Measurements from ENCODE around the gene TYW3. TPM values are rescaled to one million over a fixed set of nuclear protein-coding genes. Genes with fewer than 3 reads are reported as not detected.
A peak's percentile ranks its signal among the peaks of the same experiment; 100 is the strongest.
"Not testable (repeated sequence)": the region's sequence is repeated elsewhere in the genome, so short reads cannot be mapped to it uniquely, and the experiment has no call there.

TYW3 gene
- total and polyA plus RNA-seq, 4 donors: 16.3 to 26.4 (median 18.8) TPM

DNA sequence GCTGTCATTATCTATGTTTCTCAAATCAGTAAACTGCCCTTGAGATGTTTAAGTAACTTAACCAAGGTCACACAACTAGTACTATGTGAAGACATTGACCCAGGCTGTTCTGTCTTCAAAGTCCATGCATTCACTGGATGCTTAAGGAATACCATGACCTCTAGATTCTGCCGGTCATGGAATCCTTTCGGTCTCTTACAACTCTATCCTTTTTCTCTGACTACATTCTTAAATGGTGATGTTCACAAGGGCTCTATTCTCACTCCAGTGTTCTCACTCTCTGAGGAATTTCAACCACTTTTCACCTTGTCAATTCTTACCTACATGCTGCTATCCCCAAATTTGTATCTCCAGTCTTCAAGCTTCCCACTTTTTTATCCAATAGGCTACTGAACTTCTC is 15.3 kb upstream of the TYW3 start:
- Histone ChIP-seq H3K27ac (ENCODE audit: low read depth in 1 of 2, low read length in 2 of 2) (no peak overlapping the region), H3K4me3 (ENCODE audit: low read length in 2 of 2) (no peak overlapping the region), H3K4me1 (ENCODE audit: control insufficient read depth in 1 of 2, insufficient read depth in 2 of 2, low read length in 2 of 2) (no peaks in the 10 kb centered on the region), H3K9me3 (ENCODE audit: control insufficient read depth, low read length) (no peaks in the 10 kb centered on the region), H3K27me3 (ENCODE audit: control insufficient read depth in 1 of 2, insufficient read depth in 2 of 2, low read length in 1 of 2) (no peaks in the 10 kb centered on the region), H3K36me3 (ENCODE audit: control insufficient read depth in 1 of 2, insufficient read depth in 2 of 2, low read length in 1 of 2) (peaks cover 9 to 10% of the 10 kb centered on the region in 2 donors)
- intact Hi-C loops (cut with DNase I): no loop called here
- ATAC-seq (ENCODE audit: low FRiP score): no peak
- no peak for DNase-seq
- 96 to 97% methylated on average over 2 of the region's 2 CpGs for WGBS, 2 donors

DNA sequence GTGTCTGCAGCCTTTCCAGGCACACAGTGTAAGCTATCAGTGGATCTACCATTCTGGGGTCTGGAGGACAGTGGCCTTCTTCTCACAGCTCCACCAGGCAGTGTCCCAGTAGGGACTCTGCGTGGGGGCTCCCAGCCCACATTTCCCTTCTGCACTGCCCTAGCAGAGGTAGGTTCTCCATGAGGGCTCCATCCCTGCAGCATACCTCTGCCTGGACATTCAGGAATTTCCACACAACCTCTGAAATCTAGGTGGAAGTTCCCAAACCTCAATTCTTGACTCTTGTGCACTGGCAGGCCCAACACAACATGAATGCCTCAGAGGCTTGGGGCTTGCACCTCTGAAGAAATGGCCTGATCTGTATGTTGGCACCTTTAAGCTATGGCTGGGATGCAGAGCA is 6.9 kb upstream of the TYW3 start:
- H3K4me1 ChIP-seq (ENCODE audit: control insufficient read depth in 1 of 2, insufficient read depth in 2 of 2, low read length in 2 of 2): peaks cover 0 to 4% of the 10 kb centered on the region in 2 donors
- ATAC-seq (ENCODE audit: low FRiP score) (no peak), DNase-seq (no peak)
- intact Hi-C loops (cut with DNase I): no loop called here
- no peaks in the 10 kb centered on the region for H3K9me3 ChIP-seq (ENCODE audit: control insufficient read depth, low read length)
- H3K27me3 ChIP-seq (ENCODE audit: control insufficient read depth in 1 of 2, insufficient read depth in 2 of 2, low read length in 1 of 2): no peaks in the 10 kb centered on the region
- H3K27ac ChIP-seq (ENCODE audit: low read depth in 1 of 2, low read length in 2 of 2): no peak overlapping the region
- 100% methylated on average over 1 of the region's 1 CpG for WGBS, 2 donors
- peaks cover 6% of the 10 kb centered on the region in 2 donors for H3K36me3 ChIP-seq (ENCODE audit: control insufficient read depth in 1 of 2, insufficient read depth in 2 of 2, low read length in 1 of 2)
- H3K4me3 ChIP-seq (ENCODE audit: low read length in 2 of 2): no peak overlapping the region

DNA sequence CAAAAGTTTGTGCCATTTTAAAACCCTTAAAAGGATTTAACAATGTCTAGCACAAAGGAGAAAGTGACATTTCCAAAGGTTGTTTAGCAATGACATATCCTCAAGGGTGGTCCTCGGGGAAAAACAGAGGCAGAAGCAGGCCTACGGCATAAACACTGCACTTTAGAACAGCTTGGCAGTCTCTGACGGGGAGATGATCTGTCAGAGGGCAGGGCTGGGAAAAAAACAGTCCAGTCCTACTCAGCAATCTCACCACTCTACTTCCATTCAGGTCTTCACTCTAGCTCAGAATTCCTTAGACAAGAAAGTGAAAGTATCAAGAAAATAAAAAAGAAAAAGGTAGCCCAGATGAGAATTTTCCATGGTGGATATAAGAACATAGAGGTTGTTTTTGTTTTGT is 4.2 kb upstream of the TYW3 start:
- Histone ChIP-seq H3K27me3 (ENCODE audit: control insufficient read depth in 1 of 2, insufficient read depth in 2 of 2, low read length in 1 of 2) (no peaks in the 10 kb centered on the region), H3K27ac (ENCODE audit: low read depth in 1 of 2, low read length in 2 of 2) (no peak overlapping the region), H3K36me3 (ENCODE audit: control insufficient read depth in 1 of 2, insufficient read depth in 2 of 2, low read length in 1 of 2) (no peaks in the 10 kb centered on the region), H3K4me1 (ENCODE audit: control insufficient read depth in 1 of 2, insufficient read depth in 2 of 2, low read length in 2 of 2) (peaks cover 3 to 9% of the 10 kb centered on the region in 2 donors), H3K9me3 (ENCODE audit: control insufficient read depth, low read length) (no peaks in the 10 kb centered on the region), H3K4me3 (ENCODE audit: low read length in 2 of 2) (no peak overlapping the region)
- intact Hi-C loops (cut with DNase I): no loop called here
- ATAC-seq (ENCODE audit: low FRiP score) (no peak), DNase-seq (no peak)
- WGBS, 2 donors: 46 to 71% methylated on average over 3 of the region's 3 CpGs

DNA sequence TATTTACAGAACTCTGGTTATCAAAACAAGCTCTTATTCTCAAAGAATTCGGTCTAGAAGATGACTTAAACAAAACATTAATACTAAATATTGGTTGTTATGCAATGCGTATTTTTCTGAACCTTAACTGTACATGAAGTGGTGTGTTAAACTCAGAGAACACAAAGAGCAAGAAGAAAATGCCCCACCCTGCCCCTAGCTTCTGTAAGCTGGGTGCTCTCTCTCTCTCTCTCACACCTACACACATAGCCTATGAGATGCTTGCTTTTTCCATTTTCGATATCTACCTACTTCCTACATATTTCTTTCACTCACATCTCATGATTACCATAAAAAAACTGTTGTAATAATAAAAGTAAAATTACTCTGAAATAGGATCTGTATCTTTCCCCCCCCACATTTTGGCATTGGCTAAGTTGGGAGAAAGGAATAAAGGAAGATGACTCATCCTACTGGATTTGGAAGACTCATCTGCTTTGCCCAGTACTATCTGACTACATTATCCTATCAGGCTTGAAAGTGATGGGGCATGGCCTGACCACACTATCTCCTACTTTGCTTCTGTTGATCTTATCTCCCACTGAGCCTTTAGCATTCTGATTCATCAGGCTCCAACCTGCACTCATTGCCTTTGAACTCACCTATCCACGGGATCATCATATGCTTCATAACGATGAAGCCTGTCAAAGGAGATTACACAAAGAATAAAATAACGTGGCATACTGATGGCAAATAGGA is 3.0 kb upstream of the TYW3 start:
- WGBS, 2 donors: 83 to 91% methylated on average over 6 of the region's 6 CpGs
- Histone ChIP-seq H3K4me3 (ENCODE audit: low read length in 2 of 2) (no peak overlapping the region), H3K27me3 (ENCODE audit: control insufficient read depth in 1 of 2, insufficient read depth in 2 of 2, low read length in 1 of 2) (no peaks in the 10 kb centered on the region), H3K36me3 (ENCODE audit: control insufficient read depth in 1 of 2, insufficient read depth in 2 of 2, low read length in 1 of 2) (no peaks in the 10 kb centered on the region), H3K9me3 (ENCODE audit: control insufficient read depth, low read length) (no peaks in the 10 kb centered on the region), H3K27ac (ENCODE audit: low read depth in 1 of 2, low read length in 2 of 2) (no peak overlapping the region), H3K4me1 (ENCODE audit: control insufficient read depth in 1 of 2, insufficient read depth in 2 of 2, low read length in 2 of 2) (peaks cover 8 to 10% of the 10 kb centered on the region in 2 donors)
- intact Hi-C loops (cut with DNase I): loop anchor here in 1 of 2 donors (10.0 kb wide), 1 partner anchor 535 kb away; the partner anchor contains the start of genes FPGT and LRRIQ3
- ATAC-seq (ENCODE audit: low FRiP score) (no peak), DNase-seq (no peak)

DNA sequence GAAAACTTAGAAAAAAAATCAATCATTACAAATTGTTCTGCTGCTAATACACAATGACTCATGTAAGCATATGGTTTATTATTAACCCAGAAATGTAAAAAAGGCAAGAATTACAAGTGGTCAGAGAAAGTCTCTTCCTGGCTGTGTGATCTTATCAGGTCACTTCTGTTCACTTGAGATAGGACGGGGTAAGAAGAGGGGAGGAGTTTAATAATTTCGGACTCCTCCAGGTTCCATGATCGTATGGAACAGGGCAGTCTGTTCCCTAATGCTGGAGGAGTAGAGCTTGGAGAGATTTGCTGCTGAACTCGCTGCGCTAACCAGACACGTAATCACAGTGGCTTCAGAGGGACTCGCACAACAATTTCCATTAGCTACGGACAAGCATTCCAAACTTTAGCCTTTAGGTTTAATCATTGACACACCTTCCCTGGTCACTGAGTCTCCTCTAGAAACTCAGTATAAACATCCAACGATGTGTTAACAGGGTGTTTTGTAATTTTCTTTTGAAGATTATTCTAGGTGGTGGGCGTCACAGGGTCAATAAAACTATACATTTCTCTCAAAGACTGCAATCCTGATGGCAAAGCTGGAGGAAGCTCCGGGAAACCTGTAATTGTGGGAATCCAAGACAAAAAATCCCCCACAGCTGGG is 1.4 kb upstream of the TYW3 start:
- Histone ChIP-seq H3K27me3 (ENCODE audit: control insufficient read depth in 1 of 2, insufficient read depth in 2 of 2, low read length in 1 of 2) (no peaks in the 10 kb centered on the region), H3K4me1 (ENCODE audit: control insufficient read depth in 1 of 2, insufficient read depth in 2 of 2, low read length in 2 of 2) (peaks cover 9 to 10% of the 10 kb centered on the region in 2 donors), H3K36me3 (ENCODE audit: control insufficient read depth in 1 of 2, insufficient read depth in 2 of 2, low read length in 1 of 2) (no peaks in the 10 kb centered on the region), H3K27ac (ENCODE audit: low read depth in 1 of 2, low read length in 2 of 2) (no peak overlapping the region), H3K4me3 (ENCODE audit: low read length in 2 of 2) (peak overlapping the region; percentile 26 to 38), H3K9me3 (ENCODE audit: control insufficient read depth, low read length) (no peaks in the 10 kb centered on the region)
- ATAC-seq (ENCODE audit: low FRiP score) (no peak), DNase-seq (no peak)
- 72 to 79% methylated on average over 11 of the region's 11 CpGs for WGBS, 2 donors
- intact Hi-C loops (cut with DNase I): loop anchor here in 1 of 2 donors (10.0 kb wide), 1 partner anchor 537 kb away; the partner anchor contains the start of genes FPGT and LRRIQ3

DNA sequence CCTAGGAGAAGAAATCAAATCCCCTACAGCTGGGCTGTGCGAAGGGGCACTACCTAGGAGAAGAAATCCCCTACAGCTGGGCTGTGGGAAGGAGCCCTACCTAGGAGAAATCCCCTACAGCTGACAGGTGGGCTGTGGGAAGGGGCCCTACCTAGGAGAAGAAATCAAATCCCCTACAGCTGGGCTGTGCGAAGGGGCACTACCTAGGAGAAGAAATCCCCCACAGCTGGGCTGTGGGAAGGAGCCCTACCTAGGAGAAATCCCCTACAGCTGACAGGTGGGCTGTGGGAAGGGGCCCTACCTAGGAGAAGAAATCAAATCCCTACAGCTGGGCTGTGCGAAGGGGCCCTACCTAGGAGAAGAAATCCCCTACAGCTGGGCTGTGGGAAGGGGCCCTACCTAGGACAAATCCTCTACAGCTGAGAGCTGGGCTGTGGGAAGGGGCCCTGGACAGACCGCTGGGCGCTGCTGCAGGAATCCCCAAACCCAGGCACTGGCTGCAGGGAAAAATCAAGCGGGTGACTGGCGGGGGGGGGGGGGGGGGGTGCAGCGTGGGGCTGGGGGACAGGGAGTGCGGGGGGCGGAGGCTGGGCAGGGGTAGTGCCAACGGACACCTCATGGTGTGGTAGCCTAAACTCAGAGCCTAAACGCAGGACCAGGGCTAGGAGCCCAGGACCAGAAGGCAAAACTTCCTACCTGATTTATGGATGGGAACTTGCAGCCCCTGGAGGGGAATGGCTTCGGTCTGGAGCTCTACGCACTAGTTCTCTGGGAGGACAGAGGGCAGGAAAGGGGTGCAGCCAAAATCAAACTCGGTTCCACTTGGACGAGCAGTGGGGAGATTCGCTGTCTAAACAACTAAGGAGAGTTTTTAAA is 643 bp upstream of the TYW3 start:
- not testable (repeated sequence) for H3K9me3 ChIP-seq (ENCODE audit: control insufficient read depth, low read length); H3K27ac ChIP-seq (ENCODE audit: low read depth in 1 of 2, low read length in 2 of 2); H3K27me3 ChIP-seq (ENCODE audit: control insufficient read depth in 1 of 2, insufficient read depth in 2 of 2, low read length in 1 of 2); H3K36me3 ChIP-seq (ENCODE audit: control insufficient read depth in 1 of 2, insufficient read depth in 2 of 2, low read length in 1 of 2)
- ATAC-seq (ENCODE audit: low FRiP score) (peak; percentile 52), DNase-seq (peak in 1 of 2 donors; percentile 39)
- intact Hi-C loops (cut with DNase I): loop anchor here in 1 of 2 donors (10.0 kb wide), 1 partner anchor 538 kb away; the partner anchor contains the start of genes FPGT and LRRIQ3
- H3K4me3 ChIP-seq (ENCODE audit: low read length in 2 of 2): peak overlapping the region; percentile 68 to 81
- WGBS, 2 donors: 17 to 20% methylated on average over 10 to 17 of the region's 17 CpGs
- H3K4me1 ChIP-seq (ENCODE audit: control insufficient read depth in 1 of 2, insufficient read depth in 2 of 2, low read length in 2 of 2): peaks cover 9 to 10% of the 10 kb centered on the region in 2 donors

DNA sequence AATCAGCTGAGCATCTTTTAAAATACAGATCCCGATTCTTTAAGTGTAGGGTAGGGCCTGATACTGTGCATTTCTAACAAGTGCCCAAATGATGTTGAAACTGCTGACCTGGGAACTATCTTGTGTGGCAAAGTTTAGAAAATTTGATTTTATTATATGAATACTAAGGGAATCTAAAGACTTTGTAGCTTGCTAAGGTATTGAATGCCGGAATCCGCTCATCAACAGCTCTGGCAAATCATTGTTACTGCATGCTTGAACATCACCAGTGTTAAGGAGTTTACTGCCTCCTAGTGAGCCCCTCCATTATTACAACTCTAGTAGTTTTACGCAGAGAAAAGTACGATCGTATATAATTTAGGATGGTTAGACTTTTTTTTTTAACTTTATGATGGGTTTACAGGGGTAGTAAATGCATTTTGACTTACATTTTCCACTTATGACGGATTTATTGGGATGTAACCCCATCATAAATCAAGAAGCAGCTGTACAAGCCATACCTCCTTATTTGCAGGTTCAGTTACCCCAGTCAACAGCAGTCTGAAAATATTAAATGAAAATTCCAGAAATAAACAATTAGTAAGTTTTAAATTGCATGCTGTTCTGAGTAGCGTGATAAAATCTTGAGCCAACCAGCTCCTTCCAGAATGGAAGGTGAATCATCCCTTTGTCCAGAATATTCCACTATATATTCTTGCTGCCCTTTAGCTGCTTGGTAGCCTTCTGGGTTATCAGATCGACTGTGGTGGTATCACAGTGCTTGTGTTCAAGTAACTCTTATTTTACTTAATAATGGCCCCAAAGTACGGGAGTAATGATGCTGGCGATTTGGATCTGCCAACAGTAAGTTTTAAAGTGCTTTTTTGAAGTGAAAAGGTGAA is 892 bp downstream of the TYW3 start:
- no peaks in the 10 kb centered on the region for H3K27me3 ChIP-seq (ENCODE audit: control insufficient read depth in 1 of 2, insufficient read depth in 2 of 2, low read length in 1 of 2)
- peaks cover 0 to 6% of the 10 kb centered on the region in 2 donors for H3K36me3 ChIP-seq (ENCODE audit: control insufficient read depth in 1 of 2, insufficient read depth in 2 of 2, low read length in 1 of 2)
- peak overlapping the region; percentile 81 to 94 for H3K4me3 ChIP-seq (ENCODE audit: low read length in 2 of 2)
- peak overlapping the region; percentile 21 to 96 for H3K27ac ChIP-seq (ENCODE audit: low read depth in 1 of 2, low read length in 2 of 2)
- DNase-seq (no peak), ATAC-seq (ENCODE audit: low FRiP score) (peak; percentile 77)
- intact Hi-C loops (cut with DNase I): loop anchor here in 1 of 2 donors (10.0 kb wide), 1 partner anchor 539 kb away; the partner anchor contains the start of genes FPGT and LRRIQ3
- H3K4me1 ChIP-seq (ENCODE audit: control insufficient read depth in 1 of 2, insufficient read depth in 2 of 2, low read length in 2 of 2): peaks cover 9% of the 10 kb centered on the region in 2 donors
- WGBS, 2 donors: 21 to 22% methylated on average over 11 of the region's 11 CpGs
- no peaks in the 10 kb centered on the region for H3K9me3 ChIP-seq (ENCODE audit: control insufficient read depth, low read length)

Data from aorta (tissue), 5 donors.